K562 (cell line): ENCODE results near the gene SELENOW. TPM values are rescaled to one million over a fixed set of nuclear protein-coding genes. Genes with fewer than 3 reads are reported as not detected.

Experiments
- BRF1 ChIP-seq: IDR thresholded peaks from 3 replicates; pipeline ENCODE4 v1.6.1; 2011; ENCODE audit warnings: borderline replicate concordance, mild to moderate bottlenecking; ENCODE audit not compliant: insufficient read length; ENCODE audit errors: extremely low read depth
- CSDE1 ChIP-seq, 2 experiments: fragments of 450-650 bp; IDR thresholded peaks; 2 replicates each; pipeline ENCODE4 v1.6.1; 2016; ENCODE audit warnings: mild to moderate bottlenecking in 1 of 2
- ESRRA ChIP-seq: fragments of 450-650 bp; IDR thresholded peaks from 2 replicates; pipeline ENCODE4 v1.6.1; 2014; ENCODE audit warnings: low read depth, mild to moderate bottlenecking, moderate library complexity, borderline replicate concordance
- ETV1 ChIP-seq: fragments of 450-650 bp; conservative IDR thresholded peaks from 2 replicates; pipeline ENCODE4 v1.6.1; 2016; ENCODE audit warnings: missing genetic modification characterization, control low read depth, low read depth, missing compliant biosample characterization
- HNRNPK ChIP-seq: fragments of 200-400 bp; formaldehyde crosslinking; IDR thresholded peaks from one replicate; pipeline ENCODE4 v1.6.1; 2018; ENCODE audit warnings: mild to moderate bottlenecking, low read depth, low read length; ENCODE audit not compliant: poor library complexity, severe bottlenecking
- HNRNPLL ChIP-seq: fragments of 200-400 bp; formaldehyde crosslinking; IDR thresholded peaks from 2 replicates; pipeline ENCODE4 v1.6.1; 2017; ENCODE audit warnings: low read length, low read depth, mild to moderate bottlenecking; ENCODE audit not compliant: poor library complexity, severe bottlenecking
- MAFK ChIP-seq: IDR thresholded peaks from 2 replicates; pipeline ENCODE4 v1.6.1; 2011; ENCODE audit warnings: low read length, improper control_type of control experiment
- NBN ChIP-seq: fragments of 450-650 bp; IDR thresholded peaks from 2 replicates; pipeline ENCODE4 v1.6.1; 2016; ENCODE audit warnings: low read depth, mild to moderate bottlenecking
- PTBP1 ChIP-seq: fragments of 200-400 bp; formaldehyde crosslinking; IDR thresholded peaks from 2 replicates; pipeline ENCODE4 v1.6.1; 2017; ENCODE audit warnings: low read depth, low read length
- RBFOX2 ChIP-seq: fragments of 200-400 bp; formaldehyde crosslinking; IDR thresholded peaks from 2 replicates; pipeline ENCODE4 v1.6.1; 2017; ENCODE audit warnings: low read depth, mild to moderate bottlenecking, low read length, moderate library complexity
- SP1 ChIP-seq: sonication (generic); formaldehyde crosslinking; IDR thresholded peaks from 2 replicates; pipeline ENCODE4 v1.8.1; 2022; ENCODE audit warnings: mild to moderate bottlenecking, missing genetic modification reagents
- SREBF2 ChIP-seq: sonication (generic); formaldehyde crosslinking; IDR thresholded peaks from 2 replicates; pipeline ENCODE4 v1.4.0; 2020; ENCODE audit warnings: mild to moderate bottlenecking, missing genetic modification reagents
- SRSF3 ChIP-seq: fragments of 200-400 bp; formaldehyde crosslinking; IDR thresholded peaks from 2 replicates; pipeline ENCODE4 v1.6.1; 2016; ENCODE audit warnings: mild to moderate bottlenecking, low read length, moderate library complexity; ENCODE audit not compliant: insufficient read depth
- SUPT5H ChIP-seq: fragments of 450-650 bp; IDR thresholded peaks from 2 replicates; pipeline ENCODE4 v1.6.1; 2016
- TAF1 ChIP-seq: IDR thresholded peaks from 2 replicates; pipeline ENCODE4 v1.6.1; 2011; ENCODE audit warnings: mild to moderate bottlenecking, low read length, moderate library complexity; ENCODE audit not compliant: insufficient read depth, control insufficient read depth, severe bottlenecking; ENCODE audit errors: extremely low read depth
- TAF7 ChIP-seq: fragments of 450-650 bp; IDR thresholded peaks from 2 replicates; pipeline ENCODE4 v1.6.1; 2016; ENCODE audit warnings: missing genetic modification characterization, missing compliant biosample characterization
- WHSC1 ChIP-seq: IDR thresholded peaks from one replicate; pipeline ENCODE4 v1.6.1; 2012; ENCODE audit warnings: low read length, control low read depth, inconsistent platforms
- ZNF699 ChIP-seq: fragments of 250-450 bp; sonication (Bioruptor Pico); IDR thresholded peaks from 2 replicates; pipeline ENCODE4 v1.8.0; 2021; ENCODE audit warnings: mild to moderate bottlenecking, moderate library complexity; ENCODE audit not compliant: insufficient replicate concordance
- ZNF785 ChIP-seq: fragments of 250-450 bp; sonication (Bioruptor Pico); IDR thresholded peaks from 2 replicates; pipeline ENCODE4 v1.4.0; 2020; ENCODE audit warnings: mild to moderate bottlenecking
- polyA plus RNA-seq, 8 experiments: library from polyadenylated mRNA; depleted of rRNA in 4 of 8; stranded (reverse) in 5 of 8; unstranded in 3 of 8; fragments of >200 nt; fragmentation: Nextera tagmentation in 2 of 8; fragmentation: Illumina TruSeq in 1 of 8; extraction: Ambion mirVana in 2 of 8; extraction: Trizol in 1 of 8; gene quantifications; 2 replicates each; pipeline versions ENCODE4 v1.2.1 to v1.2.3, GENCODE V29; 2011 to 2014; ENCODE audit warnings: inconsistent platforms in 1 of 8, missing spikeins in 1 of 8
- total RNA-seq, 7 experiments: library from RNA; depleted of rRNA in 6 of 7; stranded (reverse); fragments of >200 nt in 6 of 7; fragmentation: Illumina TruSeq in 2 of 7; extraction: Trizol in 2 of 7; gene quantifications; 2 replicates each; pipeline versions ENCODE4 v1.2.1 to v1.2.3, GENCODE V29; 2011 to 2021; ENCODE audit warnings: low replicate concordance in 1 of 7
- TF ChIP-seq, protein P1 (sequence below): fragments of 250-450 bp; sonication (Bioruptor Pico); IDR thresholded peaks from 2 replicates; pipeline ENCODE4 v1.8.0; 2022; ENCODE audit warnings: moderate library complexity, mild to moderate bottlenecking, inconsistent platforms
- TF ChIP-seq, protein P2 (sequence below): fragments of 450-650 bp; IDR thresholded peaks from 2 replicates; pipeline ENCODE4 v1.6.1; 2017; ENCODE audit warnings: antibody characterized with exemption
- TF ChIP-seq, protein P3 (sequence below): fragments of 450-650 bp; IDR thresholded peaks from 2 replicates; pipeline ENCODE4 v1.6.1; 2016
- TF ChIP-seq, protein P4 (sequence below): sonication (generic); formaldehyde crosslinking; IDR thresholded peaks from 2 replicates; pipeline ENCODE4 v1.8.1; 2023; ENCODE audit warnings: mild to moderate bottlenecking, missing genetic modification reagents

Gene SELENOW
- total and polyA plus RNA-seq, 9 of the 15 experiments (the other 6 are each of a cell fraction or from before 2014, with no cell fraction given): 91.9 to 279 (median 156) TPM

DNA sequence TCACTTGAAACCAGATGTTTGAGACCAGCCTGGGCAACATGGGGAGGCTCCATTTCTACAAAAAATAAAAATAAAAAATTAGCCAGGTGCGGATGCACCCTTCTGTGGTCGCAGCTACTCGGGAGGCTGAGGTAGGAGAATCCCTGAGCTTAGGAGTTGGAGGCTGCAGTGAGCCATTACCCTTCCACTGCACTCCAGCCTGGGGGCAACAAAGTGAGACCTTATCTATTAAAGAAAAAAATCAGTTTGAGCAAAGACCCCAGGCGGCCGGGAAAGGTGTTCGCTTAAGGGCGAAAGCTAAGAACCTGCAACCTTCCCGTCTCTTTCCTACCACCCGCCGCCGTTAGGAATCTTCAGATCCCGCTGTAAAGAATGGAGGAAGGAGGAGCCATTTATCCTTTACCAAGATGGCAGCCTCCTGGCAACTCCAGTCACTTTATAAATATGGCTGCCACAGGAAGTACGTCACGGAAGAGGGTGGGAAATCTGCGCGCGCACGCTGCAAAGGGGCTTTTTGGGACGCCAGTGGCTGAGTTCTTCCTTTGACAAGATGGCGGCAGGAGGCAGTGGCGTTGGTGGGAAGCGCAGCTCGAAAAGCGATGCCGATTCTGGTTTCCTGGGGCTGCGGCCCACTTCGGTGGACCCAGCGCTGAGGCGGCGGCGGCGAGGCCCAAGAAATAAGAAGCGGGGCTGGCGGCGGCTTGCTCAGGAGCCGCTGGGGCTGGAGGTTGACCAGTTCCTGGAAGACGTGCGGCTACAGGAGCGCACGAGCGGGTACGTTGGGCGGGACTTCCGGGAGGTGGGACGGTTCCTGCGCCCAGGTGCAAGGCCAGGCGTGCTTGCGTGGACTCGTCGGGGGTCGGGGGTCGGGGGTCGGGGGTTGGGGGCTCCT lies 33.2 kb upstream of the SELENOW start, which contains the start of gene NOP53 (continued):
- TF ChIP-seq RBFOX2 (peak; percentile 98), MAFK (no peak), NBN (peak; percentile 46; the same call in 1 of the 2 replicates), SUPT5H (peak; percentile 99), SREBF2 (CRISPR knock-in tag) (no peak), CSDE1 (IDR thresholded peaks at IDR 0.05) (peak in 1 of 2 experiments; percentile 95; a peak in 2 of 4 replicates), PTBP1 (no peak), ZNF699 (CRISPR knock-in tag) (no peak), ZNF785 (CRISPR knock-in tag) (no peak), SRSF3 (no peak), HNRNPK (no peak), TAF1 (peak; percentile 94), BRF1 (no peak), ESRRA (peak; percentile 39; the same call in 1 of the 2 replicates), ETV1 (tag) (no peak), HNRNPLL (peak; percentile 53), TAF7 (tag) (peak; percentile 95), WHSC1 (no peak), SP1 (CRISPR knock-in tag) (peak; percentile 92)
- TF ChIP-seq, protein P1, sequence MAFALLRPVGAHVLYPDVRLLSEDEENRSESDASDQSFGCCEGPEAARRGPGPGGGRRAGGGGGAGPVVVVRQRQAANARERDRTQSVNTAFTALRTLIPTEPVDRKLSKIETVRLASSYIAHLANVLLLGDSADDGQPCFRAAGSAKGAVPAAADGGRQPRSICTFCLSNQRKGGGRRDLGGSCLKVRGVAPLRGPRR (CRISPR knock-in tag): no peak
- TF ChIP-seq, protein P2, sequence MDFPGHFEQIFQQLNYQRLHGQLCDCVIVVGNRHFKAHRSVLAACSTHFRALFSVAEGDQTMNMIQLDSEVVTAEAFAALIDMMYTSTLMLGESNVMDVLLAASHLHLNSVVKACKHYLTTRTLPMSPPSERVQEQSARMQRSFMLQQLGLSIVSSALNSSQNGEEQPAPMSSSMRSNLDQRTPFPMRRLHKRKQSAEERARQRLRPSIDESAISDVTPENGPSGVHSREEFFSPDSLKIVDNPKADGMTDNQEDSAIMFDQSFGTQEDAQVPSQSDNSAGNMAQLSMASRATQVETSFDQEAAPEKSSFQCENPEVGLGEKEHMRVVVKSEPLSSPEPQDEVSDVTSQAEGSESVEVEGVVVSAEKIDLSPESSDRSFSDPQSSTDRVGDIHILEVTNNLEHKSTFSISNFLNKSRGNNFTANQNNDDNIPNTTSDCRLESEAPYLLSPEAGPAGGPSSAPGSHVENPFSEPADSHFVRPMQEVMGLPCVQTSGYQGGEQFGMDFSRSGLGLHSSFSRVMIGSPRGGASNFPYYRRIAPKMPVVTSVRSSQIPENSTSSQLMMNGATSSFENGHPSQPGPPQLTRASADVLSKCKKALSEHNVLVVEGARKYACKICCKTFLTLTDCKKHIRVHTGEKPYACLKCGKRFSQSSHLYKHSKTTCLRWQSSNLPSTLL: no peak
- TF ChIP-seq, protein P3, sequence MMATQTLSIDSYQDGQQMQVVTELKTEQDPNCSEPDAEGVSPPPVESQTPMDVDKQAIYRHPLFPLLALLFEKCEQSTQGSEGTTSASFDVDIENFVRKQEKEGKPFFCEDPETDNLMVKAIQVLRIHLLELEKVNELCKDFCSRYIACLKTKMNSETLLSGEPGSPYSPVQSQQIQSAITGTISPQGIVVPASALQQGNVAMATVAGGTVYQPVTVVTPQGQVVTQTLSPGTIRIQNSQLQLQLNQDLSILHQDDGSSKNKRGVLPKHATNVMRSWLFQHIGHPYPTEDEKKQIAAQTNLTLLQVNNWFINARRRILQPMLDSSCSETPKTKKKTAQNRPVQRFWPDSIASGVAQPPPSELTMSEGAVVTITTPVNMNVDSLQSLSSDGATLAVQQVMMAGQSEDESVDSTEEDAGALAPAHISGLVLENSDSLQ: peak; percentile 82
- TF ChIP-seq, protein P4, sequence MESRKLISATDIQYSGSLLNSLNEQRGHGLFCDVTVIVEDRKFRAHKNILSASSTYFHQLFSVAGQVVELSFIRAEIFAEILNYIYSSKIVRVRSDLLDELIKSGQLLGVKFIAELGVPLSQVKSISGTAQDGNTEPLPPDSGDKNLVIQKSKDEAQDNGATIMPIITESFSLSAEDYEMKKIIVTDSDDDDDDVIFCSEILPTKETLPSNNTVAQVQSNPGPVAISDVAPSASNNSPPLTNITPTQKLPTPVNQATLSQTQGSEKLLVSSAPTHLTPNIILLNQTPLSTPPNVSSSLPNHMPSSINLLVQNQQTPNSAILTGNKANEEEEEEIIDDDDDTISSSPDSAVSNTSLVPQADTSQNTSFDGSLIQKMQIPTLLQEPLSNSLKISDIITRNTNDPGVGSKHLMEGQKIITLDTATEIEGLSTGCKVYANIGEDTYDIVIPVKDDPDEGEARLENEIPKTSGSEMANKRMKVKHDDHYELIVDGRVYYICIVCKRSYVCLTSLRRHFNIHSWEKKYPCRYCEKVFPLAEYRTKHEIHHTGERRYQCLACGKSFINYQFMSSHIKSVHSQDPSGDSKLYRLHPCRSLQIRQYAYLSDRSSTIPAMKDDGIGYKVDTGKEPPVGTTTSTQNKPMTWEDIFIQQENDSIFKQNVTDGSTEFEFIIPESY (CRISPR knock-in tag): no peak
